Measurements from ENCODE around the gene CA5A.

CA5A gene

GRCh38 chr16:87845807-87846619, 90.3 kb downstream of the CA5A start:
- no peak for DNase-seq

GRCh38 chr16:87845213-87845612, 91.1 kb downstream of the CA5A start:
- no peak for DNase-seq

- DNase-seq, result no peak
Observed at GRCh38 chr16:87844809-87845208, 91.5 kb downstream of the CA5A start.

GRCh38 chr16:87844120-87844733, 92.1 kb downstream of the CA5A start:
- no peak for DNase-seq

GRCh38 chr16:87843678-87844105, 92.6 kb downstream of the CA5A start:
- DNase-seq, result no peak

- no peak for DNase-seq
Observed at GRCh38 chr16:87842209-87842869, 94.0 kb downstream of the CA5A start.

- no peak for DNase-seq
Observed at GRCh38 chr16:87841340-87842208, 94.8 kb downstream of the CA5A start.

- DNase-seq, result no peak
Observed at GRCh38 chr16:87840271-87840978, 95.9 kb downstream of the CA5A start.

GRCh38 chr16:87839542-87840270, 96.6 kb downstream of the CA5A start:
- no peak for DNase-seq

- DNase-seq, result no peak
Observed at GRCh38 chr16:87838643-87839541, 97.4 kb downstream of the CA5A start.
